Panc1 (cell line): ENCODE measurements around the gene MRPL55. TPM values are rescaled to one million over a fixed set of nuclear protein-coding genes. Genes with fewer than 3 reads are reported as not detected.

ENCODE experiments used
- ATAC-seq: fragments of 200-7000 bp; cut with Tn5 transposase; 2 replicates; pipeline ENCODE4 v1.9.1; 2020; ENCODE audit warnings: mild to moderate bottlenecking, moderate library complexity
- BruUV-seq: library from RNA; stranded (reverse); fragments of 400-500 nt; replicated peaks from 2 replicates; lab custom pipeline; 2021; lab: Mats Ljungman, UMichigan
- CTCF ChIA-PET: fragments of 300-600 bp; sonication (Branson Sonifier 250); formaldehyde crosslinking; loops from one replicate; lab custom pipeline; 2022; ENCODE audit warnings: antibody characterized with exemption; lab: Charles Lee
- POLR2A ChIA-PET: fragments of 300-600 bp; sonication (Branson Sonifier 250); formaldehyde crosslinking; loops from one replicate; lab custom pipeline; 2022; ENCODE audit warnings: antibody characterized with exemption; lab: Charles Lee
- DNase-seq: peaks from one replicate; pipeline ENCODE4 v3.0.0-alpha.2; 2010; ENCODE audit warnings: low read depth, low spot score
- H3K27ac ChIP-seq: 2 replicates; pipeline ENCODE4 v1.5.1; 2011; ENCODE audit warnings: mild to moderate bottlenecking, low read length, inconsistent platforms
- H3K27me3 ChIP-seq: fragments of 200-500 bp; sonication (Bioruptor generic); 2 replicates; pipeline ENCODE4 v1.6.0; 2014; ENCODE audit warnings: low read length, inconsistent platforms; ENCODE audit not compliant: control insufficient read depth, insufficient read depth
- H3K36me3 ChIP-seq: fragments of 200-500 bp; sonication (Bioruptor generic); 2 replicates; pipeline ENCODE4 v1.5.1; 2014; ENCODE audit warnings: inconsistent platforms, mild to moderate bottlenecking, low read length, moderate library complexity; ENCODE audit not compliant: control insufficient read depth, insufficient read depth
- H3K4me1 ChIP-seq: 2 replicates; pipeline ENCODE4 v1.5.1; 2011; ENCODE audit warnings: inconsistent platforms, mild to moderate bottlenecking, low read length, moderate library complexity; ENCODE audit not compliant: control insufficient read depth, insufficient read depth
- H3K4me3 ChIP-seq, 2 experiments: 2 replicates each; pipeline ENCODE4 v1.5.1; 2011 to 2012; ENCODE audit warnings: low read depth in 2 of 2, low read length in 2 of 2, mild to moderate bottlenecking in 2 of 2, inconsistent platforms in 1 of 2, moderate library complexity in 1 of 2
- H3K9me3 ChIP-seq: fragments of 200-500 bp; sonication (Bioruptor generic); 2 replicates; pipeline ENCODE4 v1.5.1; 2014; ENCODE audit warnings: low read depth, mild to moderate bottlenecking, inconsistent platforms, low read length, moderate library complexity; ENCODE audit not compliant: control insufficient read depth, insufficient read depth
- POLR2AphosphoS5 ChIP-seq: IDR thresholded peaks from 2 replicates; pipeline ENCODE4 v1.6.1; 2012; ENCODE audit warnings: mild to moderate bottlenecking, low read depth, low read length, moderate library complexity
- SIN3A ChIP-seq: IDR thresholded peaks from 2 replicates; pipeline ENCODE4 v1.6.1; 2012; ENCODE audit warnings: low read depth, mild to moderate bottlenecking, low read length, moderate library complexity, borderline replicate concordance; ENCODE audit not compliant: insufficient read depth
- TCF7L2 ChIP-seq: IDR thresholded peaks from 2 replicates; pipeline ENCODE4 v1.6.1; 2011; ENCODE audit warnings: mild to moderate bottlenecking, low read depth, low read length, inconsistent platforms
- in situ Hi-C: cut with HindIII; loops from 2 replicates; pipeline ENCODE4 v1.10.0; 2016; ENCODE audit warnings: low sequenced_read_pairs, low pct_unique_long_range_greater_than_20kb
- intact Hi-C: fragments of 100-400 bp; cut with micrococcal nuclease; formaldehyde crosslinking; loops from one replicate; pipeline ENCODE4 v1.10.0; 2022; ENCODE audit not compliant: unreplicated experiment
- total RNA-seq: library from RNA; stranded (reverse); gene quantifications from one replicate; pipeline ENCODE4 v1.2.1, GENCODE V29; 2021; ENCODE audit not compliant: unreplicated experiment
- TF ChIP-seq, protein P1 (sequence below), 2 experiments: IDR thresholded peaks; 2 replicates each; pipeline ENCODE4 v1.6.1; 2011 to 2012; ENCODE audit warnings: low read depth in 2 of 2, control low read depth in 1 of 2, low read length in 1 of 2, mild to moderate bottlenecking in 1 of 2, moderate library complexity in 1 of 2; ENCODE audit not compliant: insufficient read depth in 1 of 2
- TF ChIP-seq, protein P2 (sequence below): fragments of 450-650 bp; IDR thresholded peaks from 2 replicates; pipeline ENCODE4 v1.5.1; 2017; ENCODE audit warnings: mild to moderate bottlenecking

The MRPL55 gene
- total RNA-seq, 1 experiment from 2014 or later, result 53.0 TPM

DNA sequence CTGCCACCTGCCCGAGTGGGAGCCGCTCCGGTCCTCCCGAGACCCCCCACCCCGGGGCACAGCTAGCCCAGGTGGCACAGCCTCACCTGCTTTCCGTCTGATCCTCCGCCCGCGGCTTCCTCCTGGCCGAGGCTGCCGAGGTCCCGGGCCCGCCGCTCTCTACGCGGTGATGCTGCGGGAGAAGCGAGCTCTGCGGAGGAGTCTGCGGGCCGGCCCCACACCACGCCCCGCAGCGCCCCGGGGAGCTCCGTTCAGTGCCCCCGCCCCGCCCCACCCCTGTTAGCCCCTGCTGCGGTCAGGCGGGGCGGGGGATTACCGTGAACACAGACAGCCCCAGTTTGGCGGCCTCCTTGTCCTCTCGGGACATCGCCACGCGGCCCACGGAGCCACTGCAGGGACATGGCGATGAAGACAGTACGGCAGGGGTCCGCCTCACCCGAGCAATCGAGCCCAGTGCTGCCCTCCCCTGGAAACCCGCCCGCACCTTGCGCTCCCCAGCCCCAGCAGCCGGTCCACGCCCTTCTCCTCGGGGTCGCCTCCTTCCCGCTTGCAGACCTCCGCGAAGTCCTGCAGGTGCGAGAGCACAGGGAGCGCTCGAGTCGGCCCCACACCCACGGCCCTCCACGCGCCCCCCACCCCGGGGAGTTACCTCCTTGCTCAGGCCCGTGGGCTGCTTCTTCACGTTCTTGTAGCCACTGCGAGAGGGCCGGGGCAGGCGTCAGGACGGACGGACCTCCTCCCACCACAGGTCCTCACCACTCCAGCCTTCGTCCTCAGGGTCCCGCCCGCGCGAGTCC is 6.9 kb downstream of the MRPL55 start:
- intact Hi-C loops, result no loop called here
- ChIA-PET POLR2A (no interaction called here), CTCF (interaction anchor here (0.9 kb wide), 1 partner anchor 103 kb away, joined by 10 read pairs; no protein-coding TSS in a partner anchor)

DNA sequence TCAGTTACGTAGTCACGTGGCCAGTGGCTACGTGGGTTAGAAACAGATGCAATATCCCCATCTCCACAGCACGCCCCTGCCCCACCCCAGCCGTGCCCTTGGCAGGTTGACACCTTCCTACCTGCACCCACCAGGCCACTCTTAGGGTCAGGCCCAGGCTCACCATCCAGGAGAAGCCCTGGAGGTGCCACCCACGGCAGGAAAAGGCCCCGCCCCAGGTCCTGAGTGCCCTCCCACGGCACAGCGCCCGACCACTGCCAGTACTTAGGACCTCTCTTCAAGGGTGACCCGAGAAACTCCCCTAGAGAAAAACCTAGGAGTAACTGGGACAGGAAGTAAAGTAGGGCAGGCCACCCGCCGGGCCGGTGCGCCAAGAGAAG is 7.5 kb downstream of the MRPL55 start:
- CTCF ChIA-PET, result interaction anchor here (0.9 kb wide), 1 partner anchor 102 kb away, joined by 10 read pairs; no protein-coding TSS in a partner anchor
- peak; percentile 1 for ATAC-seq
- no peak for DNase-seq
- Histone ChIP-seq H3K4me3 (peak overlapping the region; percentile 71 to 77), H3K9me3 (no peaks in the 10 kb centered on the region), H3K27me3 (no peaks in the 10 kb centered on the region), H3K36me3 (peaks cover 8% of the 10 kb centered on the region; the same call in 1 of the 2 replicates), H3K4me1 (peaks cover 27% of the 10 kb centered on the region), H3K27ac (peak overlapping the region; percentile 59; the same call in 1 of the 2 replicates)
- intact Hi-C loops, result no loop called here
- in situ Hi-C loops, result no loop called here
- TF ChIP-seq POLR2AphosphoS5 (no peak), TCF7L2 (no peak), SIN3A (0 out of 2 replicates have a peak, but pooled peaks have one; percentile 11)
- TF ChIP-seq, protein P1, sequence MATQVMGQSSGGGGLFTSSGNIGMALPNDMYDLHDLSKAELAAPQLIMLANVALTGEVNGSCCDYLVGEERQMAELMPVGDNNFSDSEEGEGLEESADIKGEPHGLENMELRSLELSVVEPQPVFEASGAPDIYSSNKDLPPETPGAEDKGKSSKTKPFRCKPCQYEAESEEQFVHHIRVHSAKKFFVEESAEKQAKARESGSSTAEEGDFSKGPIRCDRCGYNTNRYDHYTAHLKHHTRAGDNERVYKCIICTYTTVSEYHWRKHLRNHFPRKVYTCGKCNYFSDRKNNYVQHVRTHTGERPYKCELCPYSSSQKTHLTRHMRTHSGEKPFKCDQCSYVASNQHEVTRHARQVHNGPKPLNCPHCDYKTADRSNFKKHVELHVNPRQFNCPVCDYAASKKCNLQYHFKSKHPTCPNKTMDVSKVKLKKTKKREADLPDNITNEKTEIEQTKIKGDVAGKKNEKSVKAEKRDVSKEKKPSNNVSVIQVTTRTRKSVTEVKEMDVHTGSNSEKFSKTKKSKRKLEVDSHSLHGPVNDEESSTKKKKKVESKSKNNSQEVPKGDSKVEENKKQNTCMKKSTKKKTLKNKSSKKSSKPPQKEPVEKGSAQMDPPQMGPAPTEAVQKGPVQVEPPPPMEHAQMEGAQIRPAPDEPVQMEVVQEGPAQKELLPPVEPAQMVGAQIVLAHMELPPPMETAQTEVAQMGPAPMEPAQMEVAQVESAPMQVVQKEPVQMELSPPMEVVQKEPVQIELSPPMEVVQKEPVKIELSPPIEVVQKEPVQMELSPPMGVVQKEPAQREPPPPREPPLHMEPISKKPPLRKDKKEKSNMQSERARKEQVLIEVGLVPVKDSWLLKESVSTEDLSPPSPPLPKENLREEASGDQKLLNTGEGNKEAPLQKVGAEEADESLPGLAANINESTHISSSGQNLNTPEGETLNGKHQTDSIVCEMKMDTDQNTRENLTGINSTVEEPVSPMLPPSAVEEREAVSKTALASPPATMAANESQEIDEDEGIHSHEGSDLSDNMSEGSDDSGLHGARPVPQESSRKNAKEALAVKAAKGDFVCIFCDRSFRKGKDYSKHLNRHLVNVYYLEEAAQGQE (IDR thresholded peaks at IDR 0.05; ENCODE audit: insufficient read depth in 1 of 2, low read depth in 2 of 2, low read length in 1 of 2), result no peak
- BruUV-seq, result no TSS peak
- POLR2A ChIA-PET, result no interaction called here

More for the DNA sequence above, 6.9 kb downstream of the MRPL55 start:
- peak; percentile 70 for ATAC-seq
- DNase-seq, result no peak
- Histone ChIP-seq H3K36me3 (peaks cover 8% of the 10 kb centered on the region; the same call in 1 of the 2 replicates), H3K4me1 (peaks cover 27% of the 10 kb centered on the region), H3K27ac (peak overlapping the region; percentile 59; the same call in 1 of the 2 replicates), H3K9me3 (no peaks in the 10 kb centered on the region), H3K27me3 (no peaks in the 10 kb centered on the region), H3K4me3 (peak overlapping the region; percentile 71 to 77)
- TF ChIP-seq SIN3A (no peak), TCF7L2 (no peak), POLR2AphosphoS5 (no peak)
- TF ChIP-seq, protein P2, sequence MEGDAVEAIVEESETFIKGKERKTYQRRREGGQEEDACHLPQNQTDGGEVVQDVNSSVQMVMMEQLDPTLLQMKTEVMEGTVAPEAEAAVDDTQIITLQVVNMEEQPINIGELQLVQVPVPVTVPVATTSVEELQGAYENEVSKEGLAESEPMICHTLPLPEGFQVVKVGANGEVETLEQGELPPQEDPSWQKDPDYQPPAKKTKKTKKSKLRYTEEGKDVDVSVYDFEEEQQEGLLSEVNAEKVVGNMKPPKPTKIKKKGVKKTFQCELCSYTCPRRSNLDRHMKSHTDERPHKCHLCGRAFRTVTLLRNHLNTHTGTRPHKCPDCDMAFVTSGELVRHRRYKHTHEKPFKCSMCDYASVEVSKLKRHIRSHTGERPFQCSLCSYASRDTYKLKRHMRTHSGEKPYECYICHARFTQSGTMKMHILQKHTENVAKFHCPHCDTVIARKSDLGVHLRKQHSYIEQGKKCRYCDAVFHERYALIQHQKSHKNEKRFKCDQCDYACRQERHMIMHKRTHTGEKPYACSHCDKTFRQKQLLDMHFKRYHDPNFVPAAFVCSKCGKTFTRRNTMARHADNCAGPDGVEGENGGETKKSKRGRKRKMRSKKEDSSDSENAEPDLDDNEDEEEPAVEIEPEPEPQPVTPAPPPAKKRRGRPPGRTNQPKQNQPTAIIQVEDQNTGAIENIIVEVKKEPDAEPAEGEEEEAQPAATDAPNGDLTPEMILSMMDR, result no peak; the same call in 1 of the 2 replicates
- TF ChIP-seq, protein P1 (IDR thresholded peaks at IDR 0.05; ENCODE audit: insufficient read depth in 1 of 2, low read depth in 2 of 2, low read length in 1 of 2), result no peak
- in situ Hi-C loops, result no loop called here
- BruUV-seq, result no TSS peak
